ENCODE measurements around the gene SLC4A1AP.
A peak's percentile ranks its signal among the peaks of the same experiment; 100 is the strongest.
"Not testable (repeated sequence)": the region's sequence is repeated elsewhere in the genome, so short reads cannot be mapped to it uniquely, and the experiment has no call there.

SLC4A1AP gene

GRCh38 chr2:27663285-27664153 lies at the start of gene SLC4A1AP, which contains the start of gene SUPT7L:
SLC4A1AP (plus strand) TSS chr2:27663889; CDS start chr2:27663915, 26 bp downstream.
SUPT7L (minus strand) TSS chr2:27663614; CDS start chr2:27662192, 1,422 bp downstream.
- H3K4me3 ChIP-seq (ENCODE audit: low read length) = peak within 1 kb of the TSS; percentile 95

GRCh38 chr2:27613985-27614384 lies 49.7 kb upstream of the SLC4A1AP start:
- no peak overlapping the region for H3K4me3 ChIP-seq (ENCODE audit: low read length)
- TF ChIP-seq CTCF (IDR thresholded peaks at IDR 0.05; ENCODE audit: insufficient read depth, low read depth, low read length, missing control alignments) = no peak
- no peak for DNase-seq (ENCODE audit: low read depth)

More at GRCh38 chr2:27663285-27664153, at the start of gene SLC4A1AP, which contains the start of gene SUPT7L:
- TF ChIP-seq CTCF (IDR thresholded peaks at IDR 0.05; ENCODE audit: insufficient read depth, low read depth, low read length, missing control alignments) = no peak
- peak; percentile 89 for DNase-seq (ENCODE audit: low read depth)

GRCh38 chr2:27615316-27615715 lies 48.4 kb upstream of the SLC4A1AP start:
- no peak for DNase-seq (ENCODE audit: low read depth)
- no peak overlapping the region for H3K4me3 ChIP-seq (ENCODE audit: low read length)
- no peak for TF ChIP-seq CTCF (IDR thresholded peaks at IDR 0.05; ENCODE audit: insufficient read depth, low read depth, low read length, missing control alignments)

GRCh38 chr2:27621524-27621923 lies 42.2 kb upstream of the SLC4A1AP start:
- no peak for TF ChIP-seq CTCF (IDR thresholded peaks at IDR 0.05; ENCODE audit: insufficient read depth, low read depth, low read length, missing control alignments)
- H3K4me3 ChIP-seq (ENCODE audit: low read length) = no peak overlapping the region
- no peak for DNase-seq (ENCODE audit: low read depth)

GRCh38 chr2:27622921-27623384 lies 40.7 kb upstream of the SLC4A1AP start:
- TF ChIP-seq CTCF (IDR thresholded peaks at IDR 0.05; ENCODE audit: insufficient read depth, low read depth, low read length, missing control alignments) = no peak
- peak; percentile 52 for DNase-seq (ENCODE audit: low read depth)
- no peak overlapping the region for H3K4me3 ChIP-seq (ENCODE audit: low read length)

GRCh38 chr2:27624943-27625342 lies 38.7 kb upstream of the SLC4A1AP start:
- no peak for DNase-seq (ENCODE audit: low read depth)

GRCh38 chr2:27626323-27626722 lies 37.4 kb upstream of the SLC4A1AP start:
- DNase-seq (ENCODE audit: low read depth) = peak; percentile 22
- H3K4me3 ChIP-seq (ENCODE audit: low read length) = not testable (repeated sequence)

More at GRCh38 chr2:27624943-27625342, 38.7 kb upstream of the SLC4A1AP start:
- no peak for TF ChIP-seq CTCF (IDR thresholded peaks at IDR 0.05; ENCODE audit: insufficient read depth, low read depth, low read length, missing control alignments)
- no peak overlapping the region for H3K4me3 ChIP-seq (ENCODE audit: low read length)

GRCh38 chr2:27626921-27627320 lies 36.8 kb upstream of the SLC4A1AP start:
- DNase-seq (ENCODE audit: low read depth) = peak; percentile 13
- not testable (repeated sequence) for H3K4me3 ChIP-seq (ENCODE audit: low read length)

Measured in epithelial cell of esophagus (primary cell).